ENCODE data around the gene AGER.

GRCh38 chr6:32195902-32196681 is 12.0 kb upstream of the AGER start:
- TF ChIP-seq POLR2AphosphoS5 (IDR thresholded peaks at IDR 0.05) (peak; percentile 98 to 100 (median 99)), POLR2A (IDR thresholded peaks at IDR 0.05) (peak; percentile 99)
- TF ChIP-seq, protein P1, sequence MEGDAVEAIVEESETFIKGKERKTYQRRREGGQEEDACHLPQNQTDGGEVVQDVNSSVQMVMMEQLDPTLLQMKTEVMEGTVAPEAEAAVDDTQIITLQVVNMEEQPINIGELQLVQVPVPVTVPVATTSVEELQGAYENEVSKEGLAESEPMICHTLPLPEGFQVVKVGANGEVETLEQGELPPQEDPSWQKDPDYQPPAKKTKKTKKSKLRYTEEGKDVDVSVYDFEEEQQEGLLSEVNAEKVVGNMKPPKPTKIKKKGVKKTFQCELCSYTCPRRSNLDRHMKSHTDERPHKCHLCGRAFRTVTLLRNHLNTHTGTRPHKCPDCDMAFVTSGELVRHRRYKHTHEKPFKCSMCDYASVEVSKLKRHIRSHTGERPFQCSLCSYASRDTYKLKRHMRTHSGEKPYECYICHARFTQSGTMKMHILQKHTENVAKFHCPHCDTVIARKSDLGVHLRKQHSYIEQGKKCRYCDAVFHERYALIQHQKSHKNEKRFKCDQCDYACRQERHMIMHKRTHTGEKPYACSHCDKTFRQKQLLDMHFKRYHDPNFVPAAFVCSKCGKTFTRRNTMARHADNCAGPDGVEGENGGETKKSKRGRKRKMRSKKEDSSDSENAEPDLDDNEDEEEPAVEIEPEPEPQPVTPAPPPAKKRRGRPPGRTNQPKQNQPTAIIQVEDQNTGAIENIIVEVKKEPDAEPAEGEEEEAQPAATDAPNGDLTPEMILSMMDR (IDR thresholded peaks at IDR 0.05) = no peak

Measured in sigmoid colon (tissue), 4 donors.